GM19099 (cell line): Measurements from ENCODE around the gene PLXNA2.

Source experiments
- POLR2A ChIP-seq: IDR thresholded peaks from 3 replicates; pipeline ENCODE4 v1.6.1; 2011; ENCODE audit warnings: low read depth; ENCODE audit not compliant: insufficient read length; ENCODE audit errors: extremely low read depth

The PLXNA2 gene

GRCh38 chr1:208225954-208226937 lies 17.9 kb downstream of the PLXNA2 start:
- TF ChIP-seq POLR2A: no peak

GRCh38 chr1:208224192-208224713 lies 19.9 kb downstream of the PLXNA2 start:
- TF ChIP-seq POLR2A: no peak

GRCh38 chr1:208223136-208223535 lies 21.0 kb downstream of the PLXNA2 start:
- TF ChIP-seq POLR2A: no peak

GRCh38 chr1:208222376-208223126 lies 21.6 kb downstream of the PLXNA2 start:
- no peak for TF ChIP-seq POLR2A

- no peak for TF ChIP-seq POLR2A
Measured at GRCh38 chr1:208221291-208221622, 22.9 kb downstream of the PLXNA2 start.

- no peak for TF ChIP-seq POLR2A
Measured at GRCh38 chr1:208219659-208220282, 24.4 kb downstream of the PLXNA2 start.

- TF ChIP-seq POLR2A: no peak
Measured at GRCh38 chr1:208219098-208219658, 25.0 kb downstream of the PLXNA2 start.

- no peak for TF ChIP-seq POLR2A
Measured at GRCh38 chr1:208218237-208219097, 25.7 kb downstream of the PLXNA2 start.

- no peak for TF ChIP-seq POLR2A
Measured at GRCh38 chr1:208217781-208218180, 26.4 kb downstream of the PLXNA2 start.

- TF ChIP-seq POLR2A: no peak
Measured at GRCh38 chr1:208216806-208217205, 27.4 kb downstream of the PLXNA2 start.

GRCh38 chr1:208216062-208216461 lies 28.1 kb downstream of the PLXNA2 start:
- TF ChIP-seq POLR2A: no peak

- TF ChIP-seq POLR2A: no peak
Measured at GRCh38 chr1:208215393-208215792, 28.8 kb downstream of the PLXNA2 start.

- TF ChIP-seq POLR2A: no peak
Measured at GRCh38 chr1:208213786-208214185, 30.4 kb downstream of the PLXNA2 start.

GRCh38 chr1:208212893-208213292 lies 31.3 kb downstream of the PLXNA2 start:
- no peak for TF ChIP-seq POLR2A
